OCI-LY1 (cell line): Measurements from ENCODE around the gene COL8A1.

Experiments used
- H2AFZ ChIP-seq: fragments of 200-600 bp; sonication (generic), shearing (Covaris generic); 2 replicates; pipeline ENCODE4 v1.6.0; 2014; ENCODE audit warnings: antibody characterized with exemption, mild to moderate bottlenecking, low read length
- H3F3A ChIP-seq: fragments of 200-600 bp; sonication (generic), shearing (Covaris generic); 2 replicates; pipeline ENCODE4 v1.6.0; 2014; ENCODE audit warnings: mild to moderate bottlenecking, antibody characterized with exemption, low read length, moderate library complexity; ENCODE audit not compliant: insufficient read depth
- H3K27ac ChIP-seq: fragments of 200-600 bp; sonication (generic); 2 replicates; pipeline ENCODE4 v1.5.1; 2014; ENCODE audit warnings: low read length, mixed run types, mild to moderate bottlenecking, low read depth; ENCODE audit not compliant: poor library complexity, severe bottlenecking
- H3K27me3 ChIP-seq: fragments of 200-600 bp; sonication (generic); 2 replicates; pipeline ENCODE4 v1.6.0; 2014; ENCODE audit warnings: antibody characterized with exemption, mild to moderate bottlenecking, low read length, moderate library complexity; ENCODE audit not compliant: insufficient read depth
- H3K36me3 ChIP-seq: fragments of 200-600 bp; sonication (generic); 2 replicates; pipeline ENCODE4 v1.6.1; 2014; ENCODE audit warnings: mild to moderate bottlenecking, antibody characterized with exemption, low read length, moderate library complexity, mixed read lengths; ENCODE audit not compliant: insufficient read depth
- H3K4me1 ChIP-seq: fragments of 200-600 bp; sonication (generic); 2 replicates; pipeline ENCODE4 v1.5.1; 2014; ENCODE audit warnings: mild to moderate bottlenecking, low read length, moderate library complexity; ENCODE audit not compliant: insufficient read depth, severe bottlenecking
- H3K4me2 ChIP-seq: fragments of 200-600 bp; sonication (generic), shearing (Covaris generic); 2 replicates; pipeline ENCODE4 v1.6.1; 2014; ENCODE audit warnings: low read length
- H3K4me3 ChIP-seq: fragments of 200-600 bp; sonication (generic); 2 replicates; pipeline ENCODE4 v1.5.1; 2014; ENCODE audit warnings: low read length, low read depth, mild to moderate bottlenecking, mixed read lengths; ENCODE audit not compliant: poor library complexity, severe bottlenecking
- H3K79me2 ChIP-seq: fragments of 200-600 bp; shearing (Covaris generic); 2 replicates; pipeline ENCODE4 v1.6.1; 2016; ENCODE audit warnings: mixed run types, low read length, mixed read lengths; ENCODE audit not compliant: insufficient read depth
- H3K9ac ChIP-seq: fragments of 200-600 bp; sonication (generic), shearing (Covaris generic); 2 replicates; pipeline ENCODE4 v1.6.1; 2014; ENCODE audit warnings: mild to moderate bottlenecking, low read length, mixed read lengths
- H3K9me2 ChIP-seq: fragments of 200-600 bp; sonication (generic), shearing (Covaris generic); 2 replicates; pipeline ENCODE4 v1.6.1; 2014; ENCODE audit warnings: low read depth, mild to moderate bottlenecking, low read length, mixed read lengths
- H3K9me3 ChIP-seq: fragments of 200-600 bp; shearing (Covaris generic); 2 replicates; pipeline ENCODE4 v1.6.1; 2014; ENCODE audit warnings: low read length, mixed read lengths
- H4K20me1 ChIP-seq: fragments of 200-600 bp; sonication (generic), shearing (Covaris generic); 2 replicates; pipeline ENCODE4 v1.6.0; 2016; ENCODE audit warnings: mild to moderate bottlenecking, low read length; ENCODE audit not compliant: insufficient read depth
- CTCF ChIP-seq: fragments of 200-600 bp; sonication (generic), shearing (Covaris generic); IDR thresholded peaks from 2 replicates; pipeline ENCODE4 v1.5.1; 2017; ENCODE audit warnings: mild to moderate bottlenecking, antibody characterized with exemption, low read length, moderate library complexity, mixed read lengths
- EZH2 ChIP-seq: fragments of 200-600 bp; sonication (generic), shearing (Covaris generic); IDR thresholded peaks from 2 replicates; pipeline ENCODE4 v1.8.0; 2017; ENCODE audit warnings: borderline replicate concordance, mixed run types, mild to moderate bottlenecking, antibody characterized with exemption, low read length, moderate library complexity, mixed read lengths

COL8A1 gene

GRCh38 chr3:99794485-99794884 is 156.1 kb downstream of the COL8A1 start:
- H3K4me3 ChIP-seq, result no peak overlapping the region
- H3K27ac ChIP-seq, result no peak overlapping the region
- H2AFZ ChIP-seq, result no peak overlapping the region
- H3K4me1 ChIP-seq, result peaks cover 8% of the 10 kb centered on the region
- no peaks in the 10 kb centered on the region for H3F3A ChIP-seq
- TF ChIP-seq CTCF (no peak), EZH2 (no peak)
- no peaks in the 10 kb centered on the region for H3K79me2 ChIP-seq
- H4K20me1 ChIP-seq, result no peaks in the 10 kb centered on the region
- no peak overlapping the region for H3K4me2 ChIP-seq
- H3K9me3 ChIP-seq, result no peaks in the 10 kb centered on the region
- H3K27me3 ChIP-seq, result no peaks in the 10 kb centered on the region
- no peaks in the 10 kb centered on the region for H3K9me2 ChIP-seq
- H3K9ac ChIP-seq, result no peak overlapping the region
- no peaks in the 10 kb centered on the region for H3K36me3 ChIP-seq

GRCh38 chr3:99795573-99795972 is 157.2 kb downstream of the COL8A1 start:
- Histone ChIP-seq H3K4me3 (no peak overlapping the region), H3K9me2 (no peaks in the 10 kb centered on the region)

GRCh38 chr3:99799422-99799821 is 161.0 kb downstream of the COL8A1 start:
- no peaks in the 10 kb centered on the region for H3K27me3 ChIP-seq
- no peak overlapping the region for H2AFZ ChIP-seq
- no peaks in the 10 kb centered on the region for H3K36me3 ChIP-seq
- no peak overlapping the region for H3K9ac ChIP-seq
- H3K79me2 ChIP-seq, result no peaks in the 10 kb centered on the region
- no peaks in the 10 kb centered on the region for H3K9me2 ChIP-seq
- H4K20me1 ChIP-seq, result no peaks in the 10 kb centered on the region
- no peak overlapping the region for H3K4me3 ChIP-seq
- H3K9me3 ChIP-seq, result peaks cover 2% of the 10 kb centered on the region; the same call in 1 of the 2 replicates
- no peak for TF ChIP-seq EZH2
- no peak for TF ChIP-seq CTCF
- no peak overlapping the region for H3K27ac ChIP-seq
- no peaks in the 10 kb centered on the region for H3F3A ChIP-seq
- H3K4me2 ChIP-seq, result no peak overlapping the region
- H3K4me1 ChIP-seq, result peaks cover 8% of the 10 kb centered on the region

More at GRCh38 chr3:99795573-99795972, 157.2 kb downstream of the COL8A1 start:
- TF ChIP-seq CTCF (no peak), EZH2 (no peak)
- Histone ChIP-seq H3F3A (no peaks in the 10 kb centered on the region), H3K4me2 (no peak overlapping the region), H3K27me3 (no peaks in the 10 kb centered on the region), H3K4me1 (peaks cover 8% of the 10 kb centered on the region), H3K27ac (no peak overlapping the region), H4K20me1 (no peaks in the 10 kb centered on the region), H3K36me3 (no peaks in the 10 kb centered on the region), H3K9me3 (no peaks in the 10 kb centered on the region), H3K9ac (no peak overlapping the region), H2AFZ (no peak overlapping the region), H3K79me2 (no peaks in the 10 kb centered on the region)
